NT2/D1 (cell line): ENCODE results near the gene SDS.

Experiments used
- SUZ12 ChIP-seq: IDR thresholded peaks from 2 replicates; pipeline ENCODE4 v1.6.1; 2011; ENCODE audit not compliant: insufficient read length, insufficient read depth; ENCODE audit errors: extremely low read depth
- YY1 ChIP-seq: IDR thresholded peaks from 2 replicates; pipeline ENCODE4 v1.6.1; 2011; ENCODE audit not compliant: insufficient read length, insufficient read depth
- ZNF274 ChIP-seq: IDR thresholded peaks from 2 replicates; pipeline ENCODE4 v1.6.1; 2011; ENCODE audit warnings: mild to moderate bottlenecking, low read depth, low read length

- TF ChIP-seq ZNF274 = no peak
- TF ChIP-seq YY1 = no peak
- TF ChIP-seq SUZ12 = no peak
Observed at GRCh38 chr12:113424915-113425823, 21.5 kb upstream of the SDS start.
